ENCODE data around the gene VTN.

Gene VTN

DNA sequence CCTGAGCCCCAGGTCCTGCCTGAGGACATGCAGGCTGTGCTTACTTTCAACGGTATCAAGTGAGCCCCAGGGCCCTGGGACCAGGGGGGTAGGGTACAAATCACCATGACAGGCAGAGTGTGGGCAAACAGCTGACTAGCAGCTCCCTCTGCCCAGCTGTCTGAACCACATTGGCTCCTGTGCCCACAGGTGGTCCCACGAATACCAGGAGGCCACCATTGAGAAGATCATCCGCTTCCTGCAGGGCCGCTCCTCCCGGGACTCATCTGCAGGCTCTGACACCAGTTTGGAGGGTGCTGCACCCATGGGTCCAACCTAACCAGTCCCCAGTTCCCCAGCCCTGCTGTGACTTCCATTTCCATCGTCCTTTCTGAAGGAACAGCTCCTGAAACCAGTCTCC is 25.9 kb upstream of the VTN start:
- no peak for DNase-seq (ENCODE audit: low spot score)

DNA sequence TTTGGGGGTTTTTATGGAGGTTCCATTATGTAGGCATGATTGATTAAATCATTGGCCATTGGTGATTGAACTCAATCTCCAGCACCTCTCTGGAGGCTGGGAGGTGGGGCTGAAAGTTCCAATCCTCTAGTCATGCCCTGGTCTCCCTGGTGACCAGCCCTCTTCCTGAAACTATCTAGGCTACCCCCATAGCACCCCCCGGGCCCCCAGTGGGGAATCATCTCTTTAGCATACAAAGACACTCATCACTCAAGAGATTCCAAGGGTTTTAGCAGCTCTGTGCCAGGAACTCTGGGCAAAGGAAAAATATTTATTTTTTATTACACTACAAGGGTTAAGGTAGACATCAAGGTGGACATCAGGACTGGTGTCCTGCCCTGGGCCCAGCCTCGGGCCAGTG is 25.3 kb upstream of the VTN start:
- no peak for DNase-seq (ENCODE audit: low spot score)

DNA sequence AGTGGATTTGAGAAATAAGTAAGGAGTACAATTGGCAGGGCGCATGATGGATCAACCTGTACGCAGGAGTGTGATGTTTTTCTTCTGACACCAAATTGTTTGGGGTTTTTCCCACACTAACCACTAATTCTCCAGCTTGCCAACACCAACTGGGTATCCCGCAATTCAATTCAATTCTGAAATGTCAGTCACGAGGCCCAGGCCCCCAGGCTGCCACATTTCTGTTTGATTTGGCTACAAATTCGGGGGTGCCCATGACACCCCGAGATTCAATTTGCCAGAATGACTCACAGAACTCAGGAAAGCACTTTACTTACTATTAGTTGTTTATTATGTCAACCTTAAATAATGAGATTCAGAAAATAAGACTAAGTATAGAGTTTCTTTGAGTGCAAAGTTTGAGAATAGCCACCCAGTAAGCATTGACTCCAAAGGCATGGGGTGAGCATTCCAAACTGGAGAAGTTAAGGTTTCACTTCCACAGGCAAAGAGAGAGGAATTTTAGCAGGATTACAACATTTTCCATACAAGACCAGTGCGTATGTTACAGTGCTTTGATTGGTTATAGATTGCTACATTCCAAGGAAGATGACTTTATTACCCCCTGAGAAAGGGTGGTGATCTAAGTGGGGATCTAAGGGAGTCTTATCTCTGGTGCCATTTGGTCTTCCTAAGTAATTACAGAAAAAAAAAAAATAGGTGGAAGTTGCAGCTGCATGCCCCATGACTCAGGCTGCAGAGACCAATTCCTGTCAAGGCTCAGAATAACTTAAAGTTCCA is 24.4 kb upstream of the VTN start:
- DNase-seq (ENCODE audit: low spot score) = peak; percentile 29

DNA sequence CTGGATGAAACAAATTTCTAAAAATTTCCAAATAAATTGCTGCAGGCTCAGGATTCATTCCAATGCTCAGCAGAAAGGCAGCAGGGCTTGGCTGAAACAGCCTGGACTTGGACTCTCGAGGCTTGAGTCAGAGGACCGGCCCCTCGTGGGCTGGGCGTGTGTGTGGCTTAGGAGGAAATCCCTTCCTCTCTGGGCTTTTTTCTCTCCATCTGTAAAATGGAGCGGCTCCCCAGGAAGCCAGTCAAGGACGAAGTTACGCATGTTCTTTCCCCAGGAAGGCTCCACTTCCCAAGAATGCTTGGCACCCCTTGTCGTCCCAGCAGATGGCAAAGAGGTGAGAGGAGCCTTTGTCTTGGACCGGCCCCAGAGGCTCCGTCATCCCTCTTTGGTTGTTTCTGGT is 22.4 kb upstream of the VTN start:
- DNase-seq (ENCODE audit: low spot score) = no peak

DNA sequence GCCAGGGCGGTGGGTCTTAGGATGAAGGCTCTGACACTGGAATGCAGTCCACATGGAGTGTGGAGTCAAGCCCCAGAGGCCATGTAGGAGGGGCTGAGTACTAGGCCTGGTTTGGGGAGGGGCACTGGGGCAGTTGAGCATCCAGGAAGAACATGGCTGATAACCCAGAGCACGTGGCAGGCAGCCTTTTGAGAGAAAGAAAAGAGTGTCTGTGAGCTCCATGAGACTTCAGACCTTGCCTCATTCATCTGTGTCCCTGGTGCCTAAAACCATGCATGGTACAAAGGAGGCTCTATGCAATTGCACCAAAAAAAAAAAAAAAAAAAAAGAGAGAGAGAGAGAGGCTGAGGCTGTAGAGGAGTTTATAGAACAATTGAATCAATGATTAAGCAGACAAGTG is 21.3 kb upstream of the VTN start:
- no peak for DNase-seq (ENCODE audit: low spot score)

- DNase-seq (ENCODE audit: low spot score) = no peak
Observed at GRCh38 chr17:28390984-28391383, 20.9 kb upstream of the VTN start.

GRCh38 chr17:28390563-28390962 is 20.5 kb upstream of the VTN start:
- DNase-seq (ENCODE audit: low spot score) = no peak

- DNase-seq (ENCODE audit: low spot score) = no peak
Observed at GRCh38 chr17:28390141-28390540, 20.0 kb upstream of the VTN start.

GRCh38 chr17:28388106-28388505 is 18.0 kb upstream of the VTN start:
- DNase-seq (ENCODE audit: low spot score) = no peak

- no peak for DNase-seq (ENCODE audit: low spot score)
Observed at GRCh38 chr17:28386391-28386790, 16.3 kb upstream of the VTN start.

- DNase-seq (ENCODE audit: low spot score) = no peak
Observed at GRCh38 chr17:28385406-28385805, 15.3 kb upstream of the VTN start.

- peak; percentile 30 for DNase-seq (ENCODE audit: low spot score)
Observed at GRCh38 chr17:28385037-28385400, 14.9 kb upstream of the VTN start.

DNA sequence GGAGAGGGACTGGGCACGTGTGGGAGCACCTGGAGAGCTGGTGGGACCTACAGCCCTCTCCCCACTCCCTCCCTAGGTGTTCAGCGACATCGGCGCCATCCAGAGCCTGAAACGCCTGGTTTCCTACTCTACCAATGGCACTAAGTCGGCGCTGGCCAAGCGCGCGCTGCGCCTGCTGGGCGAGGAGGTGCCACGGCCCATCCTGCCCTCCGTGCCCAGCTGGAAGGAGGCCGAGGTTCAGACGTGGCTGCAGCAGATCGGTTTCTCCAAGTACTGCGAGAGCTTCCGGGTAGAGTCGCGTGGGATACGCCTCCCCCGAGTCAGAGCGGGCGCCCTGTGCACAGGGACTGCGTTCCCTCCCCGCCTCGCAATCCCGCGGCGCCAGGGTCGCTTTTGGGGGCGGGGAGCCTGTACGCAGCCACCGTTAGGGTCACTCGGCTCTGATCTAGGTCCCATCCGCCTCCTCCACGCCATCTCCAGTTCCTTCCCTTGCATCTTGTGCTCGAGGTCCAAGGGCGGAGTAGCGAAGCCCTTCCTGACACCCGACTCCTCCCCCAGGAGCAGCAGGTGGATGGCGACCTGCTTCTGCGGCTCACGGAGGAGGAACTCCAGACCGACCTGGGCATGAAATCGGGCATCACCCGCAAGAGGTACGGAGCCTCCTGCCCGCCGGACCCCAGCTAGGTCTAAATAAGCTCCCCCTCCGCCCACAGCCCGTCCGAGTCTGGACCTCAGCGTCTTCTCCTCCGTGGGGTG is 14.4 kb upstream of the VTN start:
- DNase-seq (ENCODE audit: low spot score) = peak; percentile 77

GRCh38 chr17:28381141-28381825 is 11.2 kb upstream of the VTN start:
- peak; percentile 47 for DNase-seq (ENCODE audit: low spot score)

DNA sequence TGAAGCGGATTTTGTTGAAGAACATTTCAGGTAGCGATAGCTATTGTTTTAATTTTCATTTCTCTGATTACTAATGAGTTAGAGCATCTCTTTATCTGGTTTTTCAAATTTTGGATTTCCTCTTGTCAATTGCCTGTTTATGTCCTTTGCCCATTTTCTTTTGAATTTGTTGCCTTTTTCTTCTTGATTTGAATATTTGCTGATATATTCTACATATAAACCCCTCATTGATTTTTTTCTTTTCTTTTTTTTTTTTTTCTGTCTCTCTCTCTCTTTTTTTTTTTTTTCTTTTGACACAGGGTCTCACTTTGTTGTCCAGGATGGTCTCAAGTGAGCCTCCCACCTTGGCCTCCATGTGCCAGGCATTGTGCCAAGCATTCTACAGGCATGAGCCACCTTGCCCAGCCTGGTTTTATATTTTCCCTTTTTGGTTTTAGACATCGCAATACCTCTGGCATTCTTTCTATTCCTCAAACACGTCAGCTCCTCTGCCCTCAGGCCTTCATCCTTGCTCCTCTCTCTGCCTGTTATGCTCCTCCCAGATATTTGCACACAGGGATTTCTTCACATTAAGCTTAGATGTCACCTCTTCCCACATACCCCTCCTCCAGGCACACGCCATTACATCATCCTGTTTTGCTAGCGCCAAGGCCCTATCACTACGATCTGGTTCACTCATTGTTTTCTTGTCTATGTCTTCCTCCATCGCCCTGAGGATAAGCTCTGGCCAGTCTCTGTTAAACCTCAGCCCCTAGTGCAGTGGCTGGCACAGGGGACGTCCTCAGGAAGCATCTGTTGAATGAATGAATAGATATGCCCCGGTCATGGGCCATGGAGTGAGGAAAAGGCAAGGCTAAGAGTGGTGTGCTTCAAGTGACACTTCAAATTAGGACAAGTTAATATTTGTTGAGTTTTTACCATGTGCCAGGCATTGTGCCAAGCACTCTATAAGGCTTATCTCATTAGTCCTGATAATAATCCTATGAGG is 10.0 kb upstream of the VTN start:
- no peak for DNase-seq (ENCODE audit: low spot score)

GRCh38 chr17:28372945-28373274 is 2.8 kb upstream of the VTN start:
- no peak for DNase-seq (ENCODE audit: low spot score)

- DNase-seq (ENCODE audit: low spot score) = no peak
Observed at GRCh38 chr17:28372203-28372944, 2.3 kb upstream of the VTN start.

DNA sequence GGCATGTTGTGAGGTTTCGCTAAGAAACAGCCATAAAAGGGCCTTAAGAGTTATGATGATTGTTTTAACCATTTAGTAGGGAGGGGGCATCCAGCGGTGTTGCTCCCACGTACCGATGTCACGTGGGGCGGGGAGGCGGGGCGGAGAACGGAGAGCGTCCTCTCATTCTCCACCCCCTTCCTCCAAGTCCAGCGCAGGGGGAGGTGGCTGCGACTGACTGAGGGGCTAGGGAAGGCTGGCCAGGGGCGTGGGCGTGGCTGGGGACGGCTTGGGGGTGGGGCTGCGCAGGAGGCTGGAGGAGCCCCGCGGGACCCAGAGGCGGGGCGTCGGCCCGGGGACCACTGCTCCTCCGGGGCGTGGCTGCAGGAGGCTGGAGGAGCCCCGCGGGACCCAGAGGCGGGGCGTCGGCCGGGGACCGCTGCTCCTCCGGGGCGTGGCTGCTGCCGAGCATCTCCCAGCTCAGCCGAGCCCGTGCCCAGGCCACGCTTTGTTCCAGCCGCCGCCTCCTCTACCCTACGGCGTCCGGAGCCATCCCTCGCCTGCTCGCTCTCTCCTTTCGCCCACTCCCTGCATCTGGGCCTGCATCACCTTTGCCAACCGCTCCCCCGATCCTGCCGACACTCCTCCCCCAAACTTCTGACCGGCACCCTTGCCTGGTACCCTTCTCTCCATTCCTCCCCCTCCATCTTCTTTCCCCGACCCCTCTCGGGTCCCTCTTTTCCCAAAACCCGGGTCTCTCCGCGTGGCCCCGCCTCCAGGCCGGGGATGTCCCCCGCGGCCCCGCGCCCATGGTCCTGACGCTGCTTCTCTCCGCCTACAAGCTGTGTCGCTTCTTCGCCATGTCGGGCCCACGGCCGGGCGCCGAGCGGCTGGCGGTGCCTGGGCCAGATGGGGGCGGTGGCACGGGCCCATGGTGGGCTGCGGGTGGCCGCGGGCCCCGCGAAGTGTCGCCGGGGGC is 1.4 kb upstream of the VTN start, which contains the start of gene SARM1:
SARM1 (plus strand) TSS at position 450 of the 958 bp plus-strand sequence; CDS start at position 789, 339 bp downstream.
- peak; percentile 32 for DNase-seq (ENCODE audit: low spot score)

DNA sequence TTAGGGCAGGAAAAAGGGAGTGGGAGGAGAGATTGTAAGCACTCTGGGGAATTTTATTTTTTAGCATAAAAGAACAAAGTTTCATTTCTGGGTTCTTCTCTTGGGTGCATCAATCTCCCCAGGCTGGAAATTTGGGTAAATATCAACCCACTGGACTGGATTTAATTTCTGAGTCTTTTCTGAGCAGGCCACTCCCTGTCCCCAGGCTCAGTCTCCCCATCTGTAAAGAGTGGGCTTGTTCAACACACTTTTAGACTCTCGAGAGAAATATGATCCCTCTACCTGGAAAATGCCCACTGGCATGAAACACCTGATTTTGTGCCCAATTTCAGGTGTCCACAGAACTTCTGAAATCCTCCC is 617 bp upstream of the VTN start:
- DNase-seq (ENCODE audit: low spot score) = no peak

DNA sequence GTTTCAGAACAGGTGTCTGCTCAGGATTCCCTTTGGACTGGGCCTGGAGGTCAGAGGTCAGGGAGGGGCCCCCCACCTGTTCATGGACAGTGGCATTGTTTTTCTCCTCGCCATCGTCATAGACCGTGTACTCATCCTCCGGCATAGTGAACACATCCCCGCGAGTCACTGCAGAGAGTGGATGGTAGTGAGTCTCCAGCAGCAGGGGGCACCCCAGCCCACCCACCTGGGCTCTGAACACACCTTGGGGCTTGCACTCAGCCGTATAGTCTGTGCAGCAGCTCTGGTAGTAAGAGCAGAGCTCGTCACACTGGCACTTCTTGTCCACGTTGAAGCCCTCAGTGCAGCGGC is 448 bp downstream of the VTN start:
- no peak for DNase-seq (ENCODE audit: low spot score)
